Fibroblast of skin of right biceps (primary cell): ENCODE measurements around the gene KAT14.
"Not testable (repeated sequence)": the region's sequence is repeated elsewhere in the genome, so short reads cannot be mapped to it uniquely, and the experiment has no call there.

ENCODE experiments used
- DNase-seq: peaks from one replicate; pipeline ENCODE4 v3.0.0-alpha.2; 2013

KAT14 gene

GRCh38 chr20:18225632-18226031, 88.0 kb downstream of the KAT14 start:
- no peak for DNase-seq

- DNase-seq = not testable (repeated sequence)
Measured at GRCh38 chr20:18226741-18227140, 89.1 kb downstream of the KAT14 start.

- DNase-seq = no peak
Measured at GRCh38 chr20:18233408-18233943, 95.8 kb downstream of the KAT14 start.
